ENCODE results near the gene GNG4.

The GNG4 gene

DNA sequence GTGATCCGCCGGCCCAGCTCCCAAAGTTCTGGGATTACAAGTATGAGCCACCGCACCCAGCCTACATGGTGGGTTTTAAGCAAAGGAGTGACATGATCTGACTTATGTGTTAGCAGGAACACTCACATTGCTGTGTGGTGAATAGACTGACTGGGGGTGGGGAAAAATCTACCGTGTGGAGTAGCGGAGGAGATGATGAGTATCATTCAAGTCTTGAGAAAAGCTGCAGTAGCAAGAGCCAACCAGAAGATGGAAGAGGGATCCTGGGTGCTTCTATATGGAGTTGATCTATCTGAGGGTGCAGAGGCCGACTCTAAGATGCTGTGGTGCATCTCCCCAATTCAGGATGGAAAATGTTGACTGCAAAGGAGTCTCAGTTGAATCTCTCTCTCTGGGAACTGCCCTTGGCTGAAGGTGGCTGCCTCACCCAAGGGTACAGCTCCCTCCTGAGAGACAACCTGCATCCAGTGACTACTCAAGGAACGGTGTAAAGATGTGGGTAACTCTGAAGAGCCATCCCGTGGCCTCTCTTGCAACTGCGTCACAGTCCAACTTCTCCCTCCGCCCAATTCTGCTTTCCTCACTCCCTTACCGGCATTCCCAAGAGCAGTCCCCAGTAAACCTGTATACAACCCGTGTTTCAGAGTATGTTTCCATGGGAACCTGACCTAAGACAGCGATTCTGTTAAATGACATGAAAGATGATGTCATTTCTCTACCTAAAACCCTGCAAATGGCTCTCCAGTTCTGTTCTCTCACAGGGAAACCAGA, 137.9 kb downstream of the GNG4 start:
- peak; percentile 22 for TF ChIP-seq CTCF (conservative IDR thresholded peaks at IDR 0.05; ENCODE audit: low read depth, low read length)
- DNase-seq (ENCODE audit: low read depth) = peak; percentile 45
- H3K4me3 ChIP-seq (ENCODE audit: low read depth, low read length) = no peak overlapping the region

DNA sequence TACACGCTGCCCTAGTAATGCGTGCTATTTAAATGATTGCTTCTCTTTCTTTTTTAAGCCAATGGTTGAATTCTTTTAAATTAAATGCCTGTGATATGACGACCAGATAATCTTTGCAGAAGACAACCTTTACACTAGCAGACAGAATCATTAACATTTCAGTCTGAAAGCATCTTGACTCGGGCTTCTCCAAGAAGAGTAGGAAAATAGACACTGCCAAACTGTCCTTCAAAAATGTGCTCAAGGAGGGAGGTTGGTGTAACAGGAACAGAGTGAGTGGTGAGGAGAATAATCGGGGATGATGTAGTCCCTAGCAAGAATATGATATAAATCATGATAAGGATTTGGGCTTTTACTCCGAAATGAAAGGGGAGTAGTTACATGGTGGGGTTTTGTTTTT, 138.8 kb downstream of the GNG4 start:
- DNase-seq (ENCODE audit: low read depth) = no peak
- H3K4me3 ChIP-seq (ENCODE audit: low read depth, low read length) = no peak overlapping the region
- no peak for TF ChIP-seq CTCF (conservative IDR thresholded peaks at IDR 0.05; ENCODE audit: low read depth, low read length)

GRCh38 chr1:235507623-235508022, 142.0 kb downstream of the GNG4 start:
- no peak overlapping the region for H3K4me3 ChIP-seq (ENCODE audit: low read depth, low read length)
- no peak for TF ChIP-seq CTCF (conservative IDR thresholded peaks at IDR 0.05; ENCODE audit: low read depth, low read length)
- DNase-seq (ENCODE audit: low read depth) = no peak

- DNase-seq (ENCODE audit: low read depth) = peak; percentile 99
- peak overlapping the region; percentile 85 for H3K4me3 ChIP-seq (ENCODE audit: low read depth, low read length)
- peak; percentile 79 for TF ChIP-seq CTCF (conservative IDR thresholded peaks at IDR 0.05; ENCODE audit: low read depth, low read length)
Observed at GRCh38 chr1:235504494-235505222, 144.9 kb downstream of the GNG4 start.

DNA sequence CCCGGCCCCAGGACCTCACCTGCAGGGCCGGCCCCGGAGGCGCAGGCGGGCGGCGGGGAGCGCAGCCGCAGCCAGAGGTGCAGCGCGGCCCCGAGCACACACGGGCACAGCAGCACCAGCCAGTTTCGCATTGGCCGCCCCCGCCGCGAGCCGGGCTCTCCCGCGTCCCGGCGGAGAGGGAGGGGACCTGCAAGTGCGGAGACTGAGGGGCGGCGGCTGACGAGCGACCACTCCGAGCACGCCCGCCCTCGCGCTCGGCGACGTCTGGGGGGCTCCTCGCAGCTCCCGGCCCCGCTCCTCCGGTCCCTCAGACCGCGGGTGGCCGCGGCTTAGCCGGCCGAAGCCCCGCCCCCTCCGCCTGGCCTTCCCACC, 145.5 kb downstream of the GNG4 start, which contains the start of gene B3GALNT2:
B3GALNT2 (minus strand) TSS at position 331 of the 372 bp plus-strand sequence; CDS start at position 131, 200 bp downstream.
- TF ChIP-seq CTCF (conservative IDR thresholded peaks at IDR 0.05; ENCODE audit: low read depth, low read length) = no peak
- no peak for DNase-seq (ENCODE audit: low read depth)
- peak within 1 kb of the TSS; percentile 85 for H3K4me3 ChIP-seq (ENCODE audit: low read depth, low read length)

GRCh38 chr1:235503403-235504121, 146.0 kb downstream of the GNG4 start:
- peak overlapping the region; percentile 85 for H3K4me3 ChIP-seq (ENCODE audit: low read depth, low read length)
- peak; percentile 56 for DNase-seq (ENCODE audit: low read depth)
- TF ChIP-seq CTCF (conservative IDR thresholded peaks at IDR 0.05; ENCODE audit: low read depth, low read length) = no peak

All from choroid plexus epithelial cell (primary cell).